ENCODE data around the gene TAF11L11.
"Not testable (repeated sequence)": the region's sequence is repeated elsewhere in the genome, so short reads cannot be mapped to it uniquely, and the experiment has no call there.

TAF11L11 gene

GRCh38 chr5:17603880-17604279, at the start of gene TAF11L11:
Gene TAF11L11, plus strand, starts transcription at chr5:17604183.
- DNase-seq (ENCODE audit: low spot score): not testable (repeated sequence)

DNA sequence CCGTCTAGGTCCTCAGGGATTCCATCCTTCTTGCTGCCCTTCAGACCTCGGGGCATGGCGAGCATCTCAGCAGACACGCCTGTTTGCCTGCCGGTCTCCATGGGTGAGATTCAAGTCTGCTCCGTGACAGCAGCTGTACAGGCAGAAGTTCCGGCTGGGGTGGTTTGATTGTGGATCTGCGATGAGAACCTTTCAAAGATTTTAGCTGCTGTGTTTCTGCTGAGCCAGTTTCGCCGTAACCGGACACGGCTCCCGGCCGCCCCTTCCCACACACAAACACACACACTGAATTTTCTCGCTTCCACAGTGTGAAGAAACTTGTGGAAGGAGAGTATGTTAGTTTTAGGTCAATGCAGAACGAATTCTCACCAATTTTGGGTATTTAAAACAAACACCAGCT, 18.3 kb upstream of the TAF11L11 start, which contains the start of gene TAF11L7:
TAF11L7 (minus strand) TSS at position 101 of the 400 bp plus-strand sequence.
- DNase-seq (ENCODE audit: low spot score): not testable (repeated sequence)

DNA sequence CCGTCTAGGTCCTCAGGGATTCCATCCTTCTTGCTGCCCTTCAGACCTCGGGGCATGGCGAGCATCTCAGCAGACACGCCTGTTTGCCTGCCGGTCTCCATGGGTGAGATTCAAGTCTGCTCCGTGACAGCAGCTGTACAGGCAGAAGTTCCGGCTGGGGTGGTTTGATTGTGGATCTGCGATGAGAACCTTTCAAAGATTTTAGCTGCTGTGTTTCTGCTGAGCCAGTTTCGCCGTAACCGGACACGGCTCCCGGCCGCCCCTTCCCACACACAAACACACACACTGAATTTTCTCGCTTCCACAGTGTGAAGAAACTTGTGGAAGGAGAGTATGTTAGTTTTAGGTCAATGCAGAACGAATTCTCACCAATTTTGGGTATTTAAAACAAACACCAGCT, 13.1 kb upstream of the TAF11L11 start, which contains the start of gene TAF11L8:
TAF11L8 (minus strand) TSS at position 101 of the 400 bp plus-strand sequence.
- DNase-seq (ENCODE audit: low spot score): not testable (repeated sequence)

GRCh38 chr5:17594255-17594654, 9.7 kb upstream of the TAF11L11 start, which contains the start of gene TAF11L9:
Gene TAF11L9, minus strand, starts transcription at chr5:17594394.
- not testable (repeated sequence) for DNase-seq (ENCODE audit: low spot score)

DNA sequence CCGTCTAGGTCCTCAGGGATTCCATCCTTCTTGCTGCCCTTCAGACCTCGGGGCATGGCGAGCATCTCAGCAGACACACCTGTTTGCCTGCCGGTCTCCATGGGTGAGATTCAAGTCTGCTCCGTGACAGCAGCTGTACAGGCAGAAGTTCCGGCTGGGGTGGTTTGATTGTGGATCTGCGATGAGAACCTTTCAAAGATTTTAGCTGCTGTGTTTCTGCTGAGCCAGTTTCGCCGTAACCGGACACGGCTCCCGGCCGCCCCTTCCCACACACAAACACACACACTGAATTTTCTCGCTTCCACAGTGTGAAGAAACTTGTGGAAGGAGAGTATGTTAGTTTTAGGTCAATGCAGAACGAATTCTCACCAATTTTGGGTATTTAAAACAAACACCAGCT, 6.3 kb upstream of the TAF11L11 start, which contains the start of gene TAF11L10:
TAF11L10 (minus strand) TSS at position 101 of the 400 bp plus-strand sequence.
- DNase-seq (ENCODE audit: low spot score): not testable (repeated sequence)

DNA sequence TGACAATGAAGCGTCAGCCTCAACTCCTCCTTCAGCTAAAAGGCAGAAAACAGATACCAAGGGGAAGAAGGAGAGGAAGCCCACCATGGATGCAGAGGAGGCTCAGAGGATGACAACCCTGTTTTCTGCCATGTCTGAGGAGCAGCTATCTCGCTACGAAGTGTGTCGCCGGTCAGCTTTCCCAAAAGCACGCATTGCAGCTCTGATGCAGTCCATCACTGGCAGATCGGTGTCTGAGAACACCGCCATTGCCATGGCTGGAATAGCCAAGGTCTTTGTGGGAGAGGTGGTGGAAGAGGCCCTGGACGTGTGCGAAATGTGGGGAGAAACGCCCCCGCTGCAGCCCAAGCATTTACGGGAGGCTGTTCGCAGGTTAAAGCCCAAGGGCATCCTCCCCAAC, 968 bp downstream of the TAF11L11 start:
- DNase-seq (ENCODE audit: low spot score): no peak

DNA sequence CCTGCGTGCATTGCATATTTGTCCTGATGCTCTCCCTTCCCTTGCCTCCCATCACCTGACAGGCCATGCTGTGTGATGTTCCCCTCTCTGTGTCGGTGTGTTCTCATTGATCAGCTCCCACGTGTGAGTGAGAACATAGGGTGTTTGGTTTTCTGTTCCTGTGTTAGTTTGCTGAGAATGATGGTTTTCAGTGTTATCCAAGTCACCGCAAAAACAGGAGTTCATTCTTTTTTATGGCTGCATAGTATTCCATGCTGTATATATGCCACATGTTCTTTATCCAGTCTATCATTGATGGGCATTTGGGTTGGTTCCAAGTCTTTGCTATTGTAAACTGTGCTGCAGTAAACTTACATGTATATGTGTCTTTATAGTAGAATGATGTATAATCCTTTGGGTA, 3.5 kb downstream of the TAF11L11 start:
- not testable (repeated sequence) for DNase-seq (ENCODE audit: low spot score)

DNA sequence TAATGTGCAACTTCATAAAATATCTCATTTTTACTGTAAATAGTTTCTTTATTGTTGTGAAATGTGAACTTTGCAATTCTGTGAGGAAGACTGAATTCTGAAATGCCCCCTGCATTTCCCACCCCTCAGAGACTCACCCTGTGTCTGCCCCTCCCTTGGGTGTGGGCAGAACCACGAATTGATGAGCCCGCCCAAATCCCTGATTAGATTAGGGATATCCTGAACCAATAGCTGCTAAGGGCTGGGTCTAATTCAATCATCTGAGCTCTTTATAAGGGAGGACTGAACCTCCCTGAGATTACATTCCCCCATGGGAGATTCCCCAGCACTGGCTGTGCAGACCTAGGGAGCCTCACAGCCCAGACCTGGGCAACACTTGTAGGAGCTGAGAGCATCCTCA, 6.1 kb downstream of the TAF11L11 start, which contains the start of gene TAF11L12:
TAF11L12 (plus strand) TSS at position 301 of the 400 bp plus-strand sequence.
- not testable (repeated sequence) for DNase-seq (ENCODE audit: low spot score)

DNA sequence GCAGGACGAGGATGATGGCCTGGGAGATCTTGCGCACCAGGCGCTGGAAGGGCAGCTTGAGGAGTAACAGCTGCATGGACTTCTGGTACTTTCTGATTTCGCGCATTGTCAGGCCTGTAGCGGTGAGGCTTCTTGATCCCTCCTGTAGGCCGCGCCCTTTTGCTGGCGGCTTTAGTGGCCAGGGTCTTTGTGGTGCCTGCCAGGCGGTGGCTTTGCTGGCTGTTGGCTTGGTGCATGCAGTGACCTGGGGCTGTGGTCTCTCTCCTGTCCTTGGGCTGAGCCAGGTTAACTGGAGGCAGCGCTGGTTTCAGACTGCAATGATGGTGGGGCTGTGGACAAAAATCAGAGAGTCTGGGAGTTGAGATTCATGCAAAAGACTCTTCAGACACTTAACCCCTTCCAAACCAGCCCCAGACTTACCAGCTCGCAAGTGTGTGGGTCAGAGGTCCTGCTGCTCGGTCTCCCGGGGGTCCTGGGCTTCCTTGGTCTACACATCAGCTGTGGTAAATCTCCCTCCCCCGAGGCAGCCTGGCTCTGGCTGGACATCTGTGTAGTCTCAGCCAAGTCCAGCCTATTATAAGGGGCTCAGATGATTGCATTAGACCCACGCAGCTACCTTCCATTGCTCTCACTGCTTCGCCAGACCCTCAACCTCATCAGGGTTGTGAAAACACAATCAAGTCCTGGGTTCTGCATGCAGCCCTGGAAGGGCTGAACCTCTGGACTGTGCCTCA, 11.1 kb downstream of the TAF11L11 start:
- no peak for DNase-seq (ENCODE audit: low spot score)

DNA sequence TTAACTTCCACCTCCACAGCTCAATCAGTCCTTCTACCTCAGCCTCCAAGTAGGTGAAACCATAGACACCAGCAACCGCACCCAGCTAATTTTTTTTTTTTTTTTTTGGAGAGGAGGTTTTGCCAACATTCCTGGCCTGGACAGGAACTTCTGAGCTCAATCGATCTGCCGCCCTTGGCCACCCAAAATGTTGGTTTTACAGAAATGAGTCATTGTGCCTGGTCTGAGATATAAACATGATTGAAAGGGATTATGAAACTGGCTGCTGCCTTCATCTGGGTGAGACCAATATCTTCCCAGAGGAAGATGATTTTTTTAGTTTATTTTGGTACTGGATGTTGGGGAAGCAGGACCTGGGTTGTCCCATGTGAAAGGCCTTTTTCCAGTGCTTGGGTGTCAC, 15.4 kb downstream of the TAF11L11 start:
- no peak for DNase-seq (ENCODE audit: low spot score)

GRCh38 chr5:17620627-17621026, 16.6 kb downstream of the TAF11L11 start:
- DNase-seq (ENCODE audit: low spot score): no peak

DNA sequence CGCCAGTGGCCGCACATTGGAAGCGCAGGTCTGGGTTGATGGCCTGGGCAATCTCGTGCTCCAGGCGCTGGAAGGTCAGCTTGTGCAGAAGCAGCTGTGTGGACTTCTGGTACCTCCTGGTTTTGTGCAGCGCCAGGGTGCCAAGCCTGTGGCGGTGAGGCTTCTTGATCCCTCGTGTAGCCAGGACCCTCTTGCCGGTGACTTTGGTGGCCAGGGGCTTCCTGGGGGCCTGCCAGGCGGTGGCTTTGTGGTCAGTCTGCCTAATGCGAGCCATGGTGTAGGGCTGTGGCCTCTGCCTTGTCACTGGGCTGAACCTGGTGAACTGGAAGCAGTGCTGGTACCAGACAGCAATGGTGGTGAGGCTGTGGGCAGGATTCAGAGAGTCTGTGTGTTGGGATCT, 21.7 kb downstream of the TAF11L11 start:
- no peak for DNase-seq (ENCODE audit: low spot score)

DNA sequence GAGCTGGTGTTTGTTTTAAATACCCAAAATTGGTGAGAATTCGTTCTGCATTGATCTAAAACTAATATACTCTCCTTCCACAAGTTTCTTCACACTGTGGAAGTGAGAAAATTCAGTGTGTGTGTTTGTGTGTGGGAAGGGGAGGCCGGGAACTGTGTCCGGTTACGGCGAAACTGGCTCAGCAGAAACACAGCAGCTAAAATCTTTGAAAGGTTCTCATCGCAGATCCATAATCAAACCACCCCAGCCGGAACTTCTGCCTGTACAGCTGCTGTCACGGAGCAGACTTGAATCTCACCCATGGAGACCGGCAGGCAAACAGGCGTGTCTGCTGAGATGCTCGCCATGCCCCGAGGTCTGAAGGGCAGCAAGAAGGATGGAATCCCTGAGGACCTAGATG, 27.8 kb downstream of the TAF11L11 start, which contains the start of gene TAF11L13:
TAF11L13 (plus strand) TSS at position 301 of the 400 bp plus-strand sequence.
- not testable (repeated sequence) for DNase-seq (ENCODE audit: low spot score)

DNA sequence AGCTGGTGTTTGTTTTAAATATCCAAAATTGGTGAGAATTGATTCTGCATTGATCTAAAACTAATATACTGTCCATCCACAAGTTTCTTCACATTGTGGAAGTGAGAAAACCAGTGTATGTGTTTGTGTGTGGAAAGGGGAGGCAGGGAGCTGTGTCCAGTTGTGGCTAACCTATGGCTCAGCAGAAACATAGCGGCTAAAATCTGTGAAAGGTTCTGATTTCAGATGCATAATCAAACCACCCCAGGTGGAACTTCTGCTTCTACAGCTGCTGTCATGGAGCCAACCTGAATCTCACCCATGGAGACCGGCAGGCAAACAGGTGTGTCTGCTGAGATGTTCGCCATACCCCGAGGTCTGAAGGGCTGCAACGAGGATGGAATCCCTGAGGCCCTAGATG, 30.2 kb downstream of the TAF11L11 start, which contains the start of gene TAF11L14:
TAF11L14 (plus strand) TSS at position 301 of the 400 bp plus-strand sequence.
- DNase-seq (ENCODE audit: low spot score): no peak

DNA sequence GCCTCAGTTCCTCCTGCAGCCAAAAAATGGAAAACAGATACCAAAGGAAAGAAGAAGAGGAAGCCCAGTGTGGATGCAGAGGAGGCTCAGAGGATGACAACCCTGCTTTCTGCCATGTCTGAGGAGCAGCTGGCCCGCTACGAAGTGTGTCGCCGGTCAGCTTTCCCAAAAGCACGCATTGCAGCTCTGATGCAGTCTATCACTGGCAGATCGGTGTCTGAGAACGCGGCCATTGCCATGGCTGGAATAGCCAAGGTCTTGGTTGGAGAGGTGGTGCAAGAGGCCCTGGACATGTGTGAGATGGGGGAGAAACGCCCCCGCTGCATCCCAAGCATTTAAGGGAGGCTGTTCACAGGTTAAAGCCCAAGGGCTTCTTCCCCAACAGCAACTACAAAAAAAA, 45.2 kb downstream of the TAF11L11 start:
- not testable (repeated sequence) for DNase-seq (ENCODE audit: low spot score)

- not testable (repeated sequence) for DNase-seq (ENCODE audit: low spot score)
These were observed 51.3 kb downstream of the TAF11L11 start for GRCh38 chr5:17655201-17655759.

Measured in HuH-7.5 (cell line).